ENCODE results near the gene PLIN4.

Gene PLIN4, protein sequence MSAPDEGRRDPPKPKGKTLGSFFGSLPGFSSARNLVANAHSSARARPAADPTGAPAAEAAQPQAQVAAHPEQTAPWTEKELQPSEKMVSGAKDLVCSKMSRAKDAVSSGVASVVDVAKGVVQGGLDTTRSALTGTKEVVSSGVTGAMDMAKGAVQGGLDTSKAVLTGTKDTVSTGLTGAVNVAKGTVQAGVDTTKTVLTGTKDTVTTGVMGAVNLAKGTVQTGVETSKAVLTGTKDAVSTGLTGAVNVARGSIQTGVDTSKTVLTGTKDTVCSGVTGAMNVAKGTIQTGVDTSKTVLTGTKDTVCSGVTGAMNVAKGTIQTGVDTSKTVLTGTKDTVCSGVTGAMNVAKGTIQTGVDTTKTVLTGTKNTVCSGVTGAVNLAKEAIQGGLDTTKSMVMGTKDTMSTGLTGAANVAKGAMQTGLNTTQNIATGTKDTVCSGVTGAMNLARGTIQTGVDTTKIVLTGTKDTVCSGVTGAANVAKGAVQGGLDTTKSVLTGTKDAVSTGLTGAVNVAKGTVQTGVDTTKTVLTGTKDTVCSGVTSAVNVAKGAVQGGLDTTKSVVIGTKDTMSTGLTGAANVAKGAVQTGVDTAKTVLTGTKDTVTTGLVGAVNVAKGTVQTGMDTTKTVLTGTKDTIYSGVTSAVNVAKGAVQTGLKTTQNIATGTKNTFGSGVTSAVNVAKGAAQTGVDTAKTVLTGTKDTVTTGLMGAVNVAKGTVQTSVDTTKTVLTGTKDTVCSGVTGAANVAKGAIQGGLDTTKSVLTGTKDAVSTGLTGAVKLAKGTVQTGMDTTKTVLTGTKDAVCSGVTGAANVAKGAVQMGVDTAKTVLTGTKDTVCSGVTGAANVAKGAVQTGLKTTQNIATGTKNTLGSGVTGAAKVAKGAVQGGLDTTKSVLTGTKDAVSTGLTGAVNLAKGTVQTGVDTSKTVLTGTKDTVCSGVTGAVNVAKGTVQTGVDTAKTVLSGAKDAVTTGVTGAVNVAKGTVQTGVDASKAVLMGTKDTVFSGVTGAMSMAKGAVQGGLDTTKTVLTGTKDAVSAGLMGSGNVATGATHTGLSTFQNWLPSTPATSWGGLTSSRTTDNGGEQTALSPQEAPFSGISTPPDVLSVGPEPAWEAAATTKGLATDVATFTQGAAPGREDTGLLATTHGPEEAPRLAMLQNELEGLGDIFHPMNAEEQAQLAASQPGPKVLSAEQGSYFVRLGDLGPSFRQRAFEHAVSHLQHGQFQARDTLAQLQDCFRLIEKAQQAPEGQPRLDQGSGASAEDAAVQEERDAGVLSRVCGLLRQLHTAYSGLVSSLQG (N-terminal part only)
- total RNA-seq, result 0.69 to 8.9 (median 3.7) reads per million in 17 experiments

DNA sequence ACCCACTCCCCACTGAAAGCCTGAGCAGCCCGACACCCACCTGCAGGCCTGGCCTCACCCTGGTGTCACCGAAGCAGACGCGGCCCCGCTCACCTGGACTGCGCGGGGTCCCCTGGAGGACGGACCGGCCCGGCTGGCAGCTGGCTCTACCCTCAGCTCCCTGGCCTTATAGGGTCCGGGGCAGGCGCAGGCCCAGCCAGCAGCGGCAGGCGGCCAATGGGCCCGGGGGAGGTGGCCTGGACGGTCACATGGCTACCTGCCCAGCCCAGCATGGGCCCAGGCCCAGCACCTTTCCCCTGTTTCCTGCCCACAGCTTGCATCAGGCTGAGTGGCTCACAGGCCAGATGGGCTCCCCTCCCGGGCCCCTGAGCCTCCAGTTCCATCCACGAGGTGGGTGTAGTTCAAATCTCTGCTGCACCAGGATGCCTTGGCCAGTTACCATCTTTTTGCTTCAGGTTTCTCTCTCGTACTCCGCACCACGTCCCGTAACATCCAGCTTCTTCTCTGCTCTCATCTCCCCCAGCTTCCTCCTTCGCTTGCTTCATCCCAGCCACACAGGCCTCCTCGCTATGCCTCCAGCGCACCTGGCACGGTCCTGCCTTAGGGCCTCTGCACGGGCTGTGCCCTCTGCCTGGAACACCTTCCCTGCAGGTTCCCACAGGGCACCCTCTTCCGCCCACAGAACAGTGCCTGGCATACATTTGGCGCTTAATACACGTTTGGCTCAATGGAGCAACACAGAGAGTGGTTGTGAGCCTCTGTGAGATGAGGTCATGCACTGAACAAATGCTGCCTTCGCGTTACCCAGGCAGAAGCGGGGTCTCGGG, at the start of gene PLIN4:
Gene PLIN4, minus strand, starts transcription at position 142 of the 827 bp plus-strand sequence. CDS start 214 bp downstream, outside the sequence.
- DNase-seq, result no peak

DNA sequence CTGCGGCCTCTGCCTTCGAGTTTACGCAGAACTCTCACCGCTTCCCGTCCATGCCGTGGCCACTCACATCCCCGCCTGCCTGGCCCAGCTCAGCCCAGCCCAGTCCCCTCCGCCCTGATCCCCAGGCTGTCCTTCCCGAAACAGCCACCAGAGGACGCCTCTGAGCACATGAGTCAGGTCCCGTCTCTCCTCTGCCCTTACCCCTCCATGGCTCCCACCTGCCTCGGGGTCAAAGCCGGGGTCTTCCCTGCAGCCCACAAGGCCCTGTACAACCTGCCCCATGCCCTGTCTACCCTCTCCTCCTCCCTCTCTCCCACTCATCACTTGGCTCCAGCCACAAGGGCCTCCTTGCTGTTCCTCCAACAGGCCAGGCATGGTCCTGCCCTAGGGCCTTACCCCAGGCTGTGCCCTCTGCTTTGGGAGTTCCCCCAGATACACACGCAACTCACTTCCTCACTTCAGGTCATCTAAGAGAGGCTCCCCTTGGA, 49.3 kb upstream of the PLIN4 start:
- peak; percentile 84 to 89 (median 86) for DNase-seq

DNA sequence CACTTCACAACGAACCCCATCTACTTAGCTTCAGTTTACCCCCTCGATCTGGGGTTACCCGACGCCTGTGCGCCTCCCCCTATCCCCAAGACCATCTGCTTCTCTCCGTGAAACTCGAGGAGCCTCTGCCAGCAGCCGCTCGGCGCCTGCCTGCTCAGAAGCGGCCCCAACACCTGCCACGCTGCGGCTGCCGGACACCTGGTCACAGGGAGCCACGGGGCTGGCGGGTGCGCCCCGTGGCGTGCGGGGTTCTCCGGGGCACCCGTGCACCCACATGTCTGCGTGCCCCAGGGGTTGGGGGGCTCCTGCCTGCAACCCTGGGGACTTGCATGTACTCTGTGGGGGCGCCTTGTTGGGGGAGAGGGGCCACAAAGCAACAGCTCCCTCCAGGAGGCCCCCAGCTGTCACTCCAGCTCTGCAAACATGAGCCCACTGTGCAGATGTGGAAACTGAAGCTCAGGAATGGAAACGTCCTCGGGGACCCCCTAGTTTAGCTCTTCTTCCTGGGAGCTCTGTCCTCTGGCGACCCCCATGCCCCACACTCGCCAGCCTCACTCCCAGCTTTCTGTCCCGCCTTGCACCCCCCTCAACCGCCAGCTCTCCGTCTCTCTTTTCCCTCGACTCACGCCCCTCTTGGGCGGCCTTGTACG, 48.2 kb upstream of the PLIN4 start:
- DNase-seq, result no peak

DNA sequence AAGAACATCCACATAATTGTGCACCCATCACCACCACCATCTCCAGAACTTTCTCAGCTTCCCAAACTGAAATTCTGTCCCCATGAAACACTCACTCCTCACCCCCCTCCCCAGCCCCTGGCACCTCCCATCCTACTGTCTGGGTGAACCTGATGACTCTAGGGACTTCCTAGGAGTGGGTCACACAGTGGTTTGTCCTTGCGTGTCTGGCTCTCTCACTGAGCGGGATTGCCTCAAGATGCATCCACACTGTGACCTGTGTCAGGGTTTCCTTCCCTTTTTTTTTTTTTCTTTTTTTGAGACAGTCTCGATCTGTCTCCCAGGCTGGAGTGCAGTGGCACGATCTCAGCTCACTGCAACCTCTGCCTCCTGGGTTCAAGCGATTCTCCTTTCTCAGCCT, 45.3 kb upstream of the PLIN4 start:
- peak; percentile 89 to 95 (median 90) for DNase-seq

DNA sequence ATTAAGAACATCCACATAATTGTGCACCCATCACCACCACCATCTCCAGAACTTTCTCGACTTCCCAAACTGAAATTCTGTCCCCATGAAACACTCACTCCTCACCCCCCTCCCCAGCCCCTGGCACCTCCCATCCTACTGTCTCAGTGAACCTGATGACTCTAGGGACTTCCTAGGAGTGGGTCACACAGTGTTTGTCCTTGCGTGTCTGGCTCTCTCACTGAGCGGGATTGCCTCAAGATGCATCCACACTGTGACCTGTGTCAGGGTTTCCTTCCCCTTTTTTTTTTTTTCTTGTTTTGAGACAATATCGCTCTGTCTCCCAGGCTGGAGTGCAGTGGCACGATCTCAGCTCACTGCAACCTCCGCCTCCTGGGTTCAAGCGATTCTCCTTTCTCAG, 43.8 kb upstream of the PLIN4 start:
- peak; percentile 83 to 95 (median 88) for DNase-seq

DNA sequence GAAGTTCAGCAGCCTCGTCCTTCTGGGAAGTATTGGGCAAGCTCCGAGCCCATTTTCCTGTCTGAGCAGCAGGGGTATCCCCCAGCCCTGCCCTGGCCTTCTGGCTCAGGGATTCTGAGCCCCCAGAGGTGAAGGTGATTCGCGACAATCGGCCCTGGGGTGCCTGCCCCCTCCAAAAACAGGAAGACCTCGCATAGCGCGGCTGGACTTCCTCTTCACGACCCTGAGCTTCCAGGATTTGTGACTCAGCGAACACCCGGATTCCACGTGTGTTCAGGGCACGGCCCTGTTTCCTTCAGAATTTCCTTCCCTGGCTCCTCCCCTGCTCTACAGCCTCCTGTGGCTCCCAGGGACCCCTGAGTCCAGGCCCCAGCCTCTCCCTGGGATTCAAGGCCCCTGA, 41.3 kb upstream of the PLIN4 start, which contains the start of gene SEMA6B:
Gene SEMA6B, minus strand, starts transcription at position 116 of the 400 bp plus-strand sequence. CDS start 1,227 bp downstream, outside the sequence.
- DNase-seq, result peak; percentile 89 to 95 (median 92)

DNA sequence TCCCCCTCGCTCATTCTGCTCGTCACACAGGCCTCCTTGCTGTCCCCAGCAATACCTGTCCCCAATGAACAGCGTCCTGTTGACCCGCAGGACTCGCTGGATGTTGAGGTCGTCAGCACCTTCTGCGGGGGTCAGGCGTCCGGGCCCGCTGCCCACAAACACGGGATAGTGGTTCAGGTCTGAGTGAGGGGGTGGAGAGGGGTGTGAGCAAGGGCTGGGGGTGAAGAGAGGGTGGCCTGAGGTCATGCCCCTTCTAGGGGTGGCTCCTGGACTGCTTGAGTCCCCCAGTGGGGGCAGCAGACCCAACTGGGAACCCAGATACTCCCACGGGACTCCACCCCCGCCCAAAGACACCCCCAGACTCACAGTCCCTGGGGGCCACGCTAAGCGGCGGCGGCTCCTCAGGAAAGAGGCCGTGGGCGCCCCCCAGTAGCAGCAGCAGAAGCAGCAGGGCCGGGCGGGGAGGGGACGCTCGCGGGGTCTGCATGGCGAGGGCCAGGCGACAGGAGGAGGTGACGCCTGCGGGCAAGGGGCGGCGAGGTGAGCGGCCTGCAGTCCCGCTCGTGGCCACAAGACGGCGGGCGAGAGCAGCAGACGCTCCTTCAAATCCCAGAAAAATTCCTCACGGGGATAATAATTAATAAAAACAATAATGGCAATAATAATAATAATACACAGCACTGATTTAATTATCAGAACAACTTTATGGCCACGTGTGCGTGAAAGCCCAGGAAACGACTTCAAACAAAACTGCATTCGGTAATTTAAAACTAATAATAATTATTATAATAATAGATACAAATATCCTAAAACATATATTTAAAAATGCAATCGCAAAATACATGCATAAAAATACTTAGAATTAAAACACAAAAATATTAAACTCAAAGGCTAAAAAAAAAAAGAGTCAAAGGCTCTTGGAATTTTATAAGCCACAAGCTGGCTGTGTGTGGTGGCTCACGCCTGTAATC, 40.0 kb upstream of the PLIN4 start:
- DNase-seq, result peak; percentile 45 to 69 (median 62)

DNA sequence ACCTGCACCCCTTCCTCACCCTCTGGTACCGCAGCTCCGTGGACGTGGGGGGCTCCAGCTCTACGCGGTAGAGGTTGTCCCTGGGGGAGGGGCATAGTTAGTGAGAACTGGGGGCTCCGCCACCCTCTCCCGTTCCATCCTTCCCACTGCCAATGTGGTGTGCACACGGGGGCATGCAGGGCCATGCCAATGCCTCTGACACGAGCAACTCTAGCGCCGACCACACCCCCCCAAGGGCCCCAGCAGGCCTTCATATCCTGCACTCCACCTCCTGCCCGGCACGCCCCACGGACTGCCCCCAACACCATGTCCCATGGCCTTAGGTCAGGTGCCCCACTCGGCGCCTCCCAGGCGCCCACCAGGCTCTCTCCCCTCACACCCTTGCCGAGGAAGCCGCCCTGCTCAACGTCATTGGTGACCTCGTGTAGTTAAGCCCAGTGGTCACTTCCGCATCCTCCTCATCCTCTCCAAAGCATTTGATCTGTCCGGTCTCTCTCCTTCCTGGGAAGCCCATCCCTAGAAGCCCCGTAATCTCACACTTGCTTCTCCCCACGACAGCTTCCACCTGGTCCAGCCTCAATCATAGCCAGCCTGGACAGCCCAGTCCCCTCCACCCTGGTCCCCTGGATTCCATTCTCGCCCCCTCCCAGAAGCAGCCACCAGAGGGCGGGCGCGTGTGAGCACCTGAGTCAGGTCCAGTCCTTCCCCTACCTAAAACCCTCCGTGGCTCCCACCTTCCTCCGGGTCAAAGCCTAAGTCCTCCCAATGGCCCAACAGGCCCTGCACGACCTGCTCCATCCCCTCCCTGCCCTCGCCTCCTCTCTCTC, 39.1 kb upstream of the PLIN4 start:
- peak in 1 of 4 experiments; percentile 35 for DNase-seq

DNA sequence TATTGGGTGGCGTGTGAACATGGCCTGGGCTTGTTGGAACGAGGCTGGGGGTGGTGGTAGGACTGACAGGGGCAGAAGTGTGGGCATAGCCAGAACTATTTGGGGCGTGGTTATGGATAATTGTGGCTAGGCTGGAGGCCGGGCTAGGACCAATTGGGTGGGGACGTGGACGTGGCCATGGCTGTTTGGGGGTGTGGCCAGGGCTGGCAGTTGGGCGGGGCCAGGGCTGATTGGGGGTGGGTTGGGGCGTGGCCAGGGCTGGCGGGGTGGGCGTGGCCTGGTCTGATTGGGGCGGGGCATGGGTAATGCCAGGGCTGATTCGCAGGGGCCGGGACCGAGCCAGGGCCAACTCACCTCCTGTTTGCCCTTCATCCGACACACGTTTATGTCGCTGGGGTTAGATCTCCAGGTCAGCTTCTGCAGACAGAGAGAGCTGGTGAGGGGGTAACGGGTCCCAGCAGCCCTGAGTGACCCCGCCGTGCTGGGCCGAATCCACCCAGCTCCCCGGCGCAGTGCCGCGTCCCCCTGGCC, 38.4 kb upstream of the PLIN4 start:
- peak; percentile 55 to 87 (median 62) for DNase-seq

DNA sequence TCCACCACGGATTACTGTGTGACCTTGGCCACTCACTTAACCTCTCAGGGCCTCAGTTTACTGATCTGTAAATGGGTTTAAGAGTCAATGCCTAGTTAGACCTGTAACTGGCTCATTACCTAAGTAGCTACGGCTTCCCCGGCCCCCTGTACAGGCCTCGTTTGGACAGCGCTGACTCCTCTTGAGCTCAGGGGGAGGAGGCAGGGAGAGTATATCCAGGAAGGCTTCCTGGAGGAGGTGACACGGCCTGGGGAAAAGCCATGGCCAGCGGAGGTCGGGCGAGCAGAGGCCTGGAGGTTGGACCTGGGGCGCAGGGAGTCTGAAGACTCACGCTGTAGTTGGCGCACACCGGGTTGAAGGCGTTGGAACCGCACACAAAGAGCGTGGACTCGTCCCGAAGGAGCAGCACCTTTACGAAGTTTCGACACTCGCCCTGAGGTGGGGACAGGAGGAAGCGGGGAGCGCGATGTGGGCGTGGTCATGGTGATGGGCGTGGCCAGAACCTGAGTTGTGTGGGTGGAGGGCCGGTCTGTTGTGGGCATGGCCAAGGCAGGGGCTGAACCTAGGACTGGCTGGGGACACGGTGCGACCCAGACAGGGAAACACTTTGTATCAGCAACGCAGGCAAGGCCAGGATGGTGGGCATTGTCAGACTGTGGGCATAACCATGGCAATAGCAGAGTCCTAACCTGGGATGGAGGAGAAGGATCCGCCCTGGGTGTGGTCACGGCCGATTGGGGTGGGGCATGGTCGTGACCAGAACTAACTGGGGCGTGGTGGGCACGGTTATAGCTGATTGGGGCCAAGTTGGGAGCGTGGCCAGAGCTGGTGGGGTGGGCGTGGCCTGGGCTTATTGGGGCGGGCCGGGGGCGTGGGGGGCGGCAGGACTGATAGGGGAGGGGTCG, 37.6 kb upstream of the PLIN4 start:
- DNase-seq, result peak in 1 of 4 experiments; percentile 46

DNA sequence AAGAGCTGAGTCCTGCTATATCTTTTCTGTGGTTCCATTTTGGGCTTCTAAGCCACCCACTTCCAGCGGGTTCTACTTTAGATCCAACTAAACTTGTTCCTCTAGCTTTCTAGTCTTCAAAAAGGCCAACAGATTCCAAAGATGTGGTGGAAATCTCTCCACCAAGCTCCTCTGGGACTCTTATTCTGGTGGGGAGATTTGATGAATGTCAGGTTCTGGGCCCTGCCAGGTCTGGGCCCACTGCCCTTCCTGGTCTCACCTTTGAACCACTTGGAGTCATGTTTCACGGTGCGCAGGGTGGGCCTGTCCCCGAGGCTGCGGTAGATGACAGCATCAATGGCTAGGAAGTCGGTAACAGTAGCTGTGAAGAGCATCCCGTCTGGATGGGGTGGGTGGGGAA, 36.4 kb upstream of the PLIN4 start:
- no peak for DNase-seq

DNA sequence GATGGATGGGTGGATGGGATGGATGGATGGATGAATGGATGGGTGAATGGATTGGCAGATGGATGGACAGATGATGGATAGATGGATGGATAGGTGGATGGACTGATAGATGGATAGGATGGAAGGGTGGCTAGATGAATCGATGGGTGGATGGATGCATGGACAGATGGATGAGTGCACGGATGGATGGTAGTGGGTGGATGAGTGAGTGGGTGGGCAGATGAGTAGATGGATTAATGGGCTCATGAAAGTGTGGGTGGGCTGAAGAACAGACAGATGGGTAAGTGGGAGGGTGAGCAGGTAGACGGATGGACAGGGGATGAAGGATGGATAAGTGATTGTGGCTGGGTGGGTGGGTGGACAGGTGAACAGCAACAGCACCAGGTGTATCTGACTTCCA, 35.5 kb upstream of the PLIN4 start:
- DNase-seq, result no peak

DNA sequence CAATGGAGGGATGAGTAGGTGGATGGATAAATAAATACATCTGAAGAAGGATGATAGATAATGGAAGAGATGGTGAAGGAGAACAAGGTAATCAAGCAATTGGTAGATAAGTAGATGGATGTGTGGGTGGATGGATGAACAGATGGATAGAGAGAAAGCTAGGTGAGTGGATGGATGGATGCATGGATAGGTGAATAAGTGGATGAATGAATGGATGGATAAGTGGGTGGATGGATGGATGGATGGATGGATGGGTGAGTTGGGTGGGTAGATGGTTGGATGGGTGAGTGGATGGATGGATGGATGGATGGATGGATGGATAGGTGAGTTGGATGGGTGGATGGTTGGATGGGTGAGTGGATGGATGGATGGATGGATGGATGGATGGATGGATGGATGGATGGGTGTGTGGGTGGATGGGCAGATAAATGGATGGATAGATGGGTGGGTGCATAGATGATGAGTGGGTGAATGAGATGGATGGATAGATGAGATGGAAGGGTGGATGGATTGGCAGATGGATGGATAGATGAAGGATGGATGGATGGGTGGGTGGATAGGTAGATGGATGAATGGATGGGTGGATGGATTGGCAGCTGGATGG, 34.9 kb upstream of the PLIN4 start:
- no peak for DNase-seq

DNA sequence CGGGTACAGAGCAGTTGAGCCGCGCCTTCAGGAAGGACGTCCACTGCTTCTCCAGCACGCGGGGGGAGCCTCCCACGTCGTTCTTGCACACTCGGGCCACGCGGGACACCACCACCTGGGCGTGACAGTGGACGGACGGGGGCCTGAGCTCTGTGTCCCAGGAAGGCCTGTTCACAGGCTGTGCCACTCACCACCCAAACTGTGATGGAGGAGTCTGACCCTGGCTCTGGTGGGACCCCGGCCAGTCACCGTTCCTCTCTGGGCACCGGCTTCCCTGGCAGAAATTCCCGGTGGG, 34.2 kb upstream of the PLIN4 start:
- DNase-seq, result no peak

DNA sequence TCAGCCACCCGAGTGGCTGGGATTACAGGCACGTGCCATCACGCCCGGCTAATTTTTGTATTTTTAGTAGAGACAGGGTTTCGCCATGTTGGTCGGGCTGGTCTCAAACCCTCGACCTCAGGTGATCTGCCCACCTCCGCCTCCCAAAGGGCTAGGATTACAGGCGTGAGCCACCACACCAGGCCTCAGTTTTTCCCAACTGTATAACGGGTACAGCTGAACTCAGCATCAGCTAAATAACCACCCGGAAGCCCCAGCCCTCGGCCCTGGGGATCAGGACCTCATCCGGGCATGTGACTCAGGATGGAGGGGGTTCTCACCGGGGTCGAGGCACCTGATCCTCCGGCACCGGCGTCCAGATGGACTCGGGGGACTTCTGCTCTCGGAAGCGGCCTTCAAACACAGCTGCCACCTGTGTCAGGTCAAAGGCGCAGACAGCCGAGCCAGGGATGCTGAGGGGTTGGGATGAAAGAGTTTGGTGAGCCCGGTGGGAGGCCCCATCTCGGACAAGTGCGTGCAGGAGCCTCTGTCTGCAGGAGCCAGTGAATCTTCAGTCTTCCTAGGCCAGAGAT, 32.3 kb upstream of the PLIN4 start:
- DNase-seq, result no peak

DNA sequence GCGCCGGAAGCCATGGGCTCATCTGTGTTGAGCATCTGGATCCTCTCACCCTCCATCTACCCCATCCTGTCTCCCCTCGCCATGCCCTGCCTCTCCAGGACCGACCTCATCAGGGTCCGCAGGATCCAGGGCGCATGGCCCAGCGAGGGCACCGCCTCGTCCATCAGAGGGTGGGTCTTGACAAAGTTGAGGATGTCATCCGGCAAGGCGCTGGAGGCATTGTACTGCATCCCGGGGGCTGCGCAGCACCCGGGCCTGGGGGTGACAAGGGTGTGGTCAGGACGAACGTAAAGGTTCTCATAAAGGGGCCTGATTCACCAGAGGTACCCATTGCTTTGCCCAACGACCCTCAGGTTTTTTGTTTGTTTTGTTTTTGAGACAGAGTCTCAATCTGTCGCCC, 31.7 kb upstream of the PLIN4 start:
- no peak for DNase-seq

DNA sequence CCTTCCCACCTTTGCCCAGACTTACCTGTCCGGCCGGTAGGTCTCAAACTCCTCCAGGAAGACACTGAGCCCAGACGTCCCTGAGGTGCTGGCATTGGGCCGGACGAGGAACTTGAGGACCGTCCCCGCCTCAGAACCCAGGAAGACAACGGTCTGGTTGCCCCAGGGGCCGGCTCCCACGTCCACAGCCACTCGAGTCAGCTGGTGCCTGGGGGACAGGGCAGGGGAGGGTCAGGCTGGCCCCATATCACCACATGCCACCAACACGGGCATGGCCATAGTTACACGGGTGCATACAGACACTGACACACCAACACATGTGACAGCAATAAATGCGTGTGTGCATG, 29.9 kb upstream of the PLIN4 start:
- DNase-seq, result no peak
